HCT116 (cell line): Measurements from ENCODE around the gene HRH2. TPM values are rescaled to one million over a fixed set of nuclear protein-coding genes. Genes with fewer than 3 reads are reported as not detected.

Experiments used
- ATAC-seq: fragments of 200-7000 bp; cut with Tn5 transposase; 2 replicates; pipeline ENCODE4 v1.9.1; 2020; ENCODE audit warnings: mild to moderate bottlenecking, moderate library complexity
- BruUV-seq: library from RNA; stranded (reverse); fragments of 400-500 nt; replicated peaks from 2 replicates; lab custom pipeline; 2021; lab: Mats Ljungman, UMichigan
- CTCF ChIA-PET: fragments of 300-600 bp; sonication (Branson Sonifier 250); formaldehyde crosslinking; loops from one replicate; lab custom pipeline; 2021; ENCODE audit warnings: antibody characterized with exemption; lab: Charles Lee
- POLR2A ChIA-PET: fragments of 300-600, 350-600 bp; sonication (Branson Sonifier 250); formaldehyde crosslinking; loops from one replicate; lab custom pipeline; 2021; ENCODE audit warnings: antibody characterized with exemption; lab: Charles Lee
- RAD21 ChIA-PET, 2 experiments: fragments of 300-600 bp; sonication (Branson Sonifier 250); formaldehyde crosslinking; loops; one replicate each; lab custom pipeline; 2023; ENCODE audit warnings: low total read pairs in 2 of 2; ENCODE audit not compliant: uncharacterized antibody in 2 of 2, unreplicated experiment in 2 of 2, low non-redundant PET in 1 of 2; lab: Charles Lee
- DNase-seq: peaks from one replicate; pipeline ENCODE4 v3.0.0-alpha.2; 2010; ENCODE audit warnings: low read depth, low spot score
- H2AFZ ChIP-seq: fragments of 200-600 bp; shearing (Covaris generic), sonication (generic); 2 replicates; pipeline ENCODE4 v1.6.1; 2017; ENCODE audit warnings: low read depth, mixed run types, mixed read lengths, antibody characterized with exemption, low read length; ENCODE audit not compliant: poor library complexity, severe bottlenecking
- H3K27ac ChIP-seq: 2 replicates; pipeline ENCODE4 v1.5.1; 2012; ENCODE audit warnings: low read depth, low read length
- H3K27me3 ChIP-seq: fragments of 200-600 bp; sonication (generic); 2 replicates; pipeline ENCODE4 v1.6.1; 2016; ENCODE audit warnings: mixed run types, low read length, mixed read lengths; ENCODE audit not compliant: insufficient read depth
- H3K36me3 ChIP-seq, 2 experiments: fragments of 200-500 bp in 1 of 2; fragments of 200-600 bp in 1 of 2; sonication (Bioruptor generic) in 1 of 2; sonication (generic) in 1 of 2; 2 replicates each; pipeline versions ENCODE4 v1.5.1 to v1.6.1; 2014 to 2016; ENCODE audit warnings: low read length in 2 of 2, inconsistent platforms in 1 of 2, mixed read lengths in 1 of 2, mixed run types in 1 of 2; ENCODE audit not compliant: insufficient read depth in 2 of 2, control insufficient read depth in 1 of 2
- H3K4me1 ChIP-seq, 2 experiments: fragments of 200-600 bp in 1 of 2; sonication (generic) in 1 of 2; 2 replicates each; pipeline versions ENCODE4 v1.5.1 to v1.6.1; 2012 to 2017; ENCODE audit warnings: low read length in 2 of 2, inconsistent platforms in 1 of 2, mild to moderate bottlenecking in 1 of 2, mixed read lengths in 1 of 2, mixed run types in 1 of 2, moderate library complexity in 1 of 2; ENCODE audit not compliant: insufficient read depth in 2 of 2, control insufficient read depth in 1 of 2
- H3K4me2 ChIP-seq: fragments of 200-600 bp; sonication (generic); 2 replicates; pipeline ENCODE4 v1.6.1; 2017; ENCODE audit warnings: mixed run types, low read length, mixed read lengths
- H3K4me3 ChIP-seq, 2 experiments: fragments of 200-600 bp in 1 of 2; sonication (generic) in 1 of 2; replicated peaks in 1 of 2; 2 replicates each; pipeline ENCODE4 v1.5.1; 2011 to 2016; ENCODE audit warnings: low read length in 2 of 2, control low read depth in 1 of 2, low read depth in 1 of 2, mild to moderate bottlenecking in 1 of 2, mixed read lengths in 1 of 2, mixed run types in 1 of 2
- H3K79me2 ChIP-seq: fragments of 200-600 bp; sonication (generic); 2 replicates; pipeline ENCODE4 v1.6.1; 2017; ENCODE audit warnings: mild to moderate bottlenecking, mixed run types, low read length, moderate library complexity, mixed read lengths; ENCODE audit not compliant: insufficient read depth
- H3K9ac ChIP-seq: fragments of 200-600 bp; sonication (generic); 2 replicates; pipeline ENCODE4 v1.6.1; 2016; ENCODE audit warnings: low read length, mixed read lengths
- H3K9me2 ChIP-seq: fragments of 200-600 bp; sonication (generic), shearing (Covaris generic); 2 replicates; pipeline ENCODE4 v1.6.1; 2017; ENCODE audit warnings: mixed run types, mild to moderate bottlenecking, moderate library complexity; ENCODE audit not compliant: insufficient read depth
- H3K9me3 ChIP-seq, 2 experiments: fragments of 200-500 bp in 1 of 2; fragments of 200-600 bp in 1 of 2; sonication (Bioruptor generic) in 1 of 2; sonication (generic) in 1 of 2; 2 replicates each; pipeline ENCODE4 v1.6.1; 2014 to 2017; ENCODE audit warnings: low read length in 2 of 2, mixed read lengths in 2 of 2, inconsistent platforms in 1 of 2, low read depth in 1 of 2, mild to moderate bottlenecking in 1 of 2, mixed run types in 1 of 2, moderate library complexity in 1 of 2; ENCODE audit not compliant: control insufficient read depth in 1 of 2, insufficient read depth in 1 of 2
- H4K20me1 ChIP-seq: fragments of 200-600 bp; sonication (generic), shearing (Covaris generic); 2 replicates; pipeline ENCODE4 v1.6.1; 2017; ENCODE audit warnings: mixed run types, mild to moderate bottlenecking, moderate library complexity; ENCODE audit not compliant: insufficient read depth
- CBX3 ChIP-seq: IDR thresholded peaks from 2 replicates; pipeline ENCODE4 v1.6.1; 2012; ENCODE audit warnings: low read depth
- ELF1 ChIP-seq: IDR thresholded peaks from 2 replicates; pipeline ENCODE4 v1.6.1; 2012; ENCODE audit warnings: low read depth, borderline replicate concordance
- EZH2 ChIP-seq: fragments of 200-600 bp; sonication (generic); IDR thresholded peaks from 2 replicates; pipeline ENCODE4 v1.6.1; 2017; ENCODE audit warnings: antibody characterized with exemption, mixed run types
- EZH2phosphoT487 ChIP-seq: fragments of 200-600 bp; IDR thresholded peaks from 2 replicates; pipeline ENCODE4 v1.6.1; 2018; ENCODE audit warnings: antibody characterized with exemption, borderline replicate concordance
- POLR2A ChIP-seq: IDR thresholded peaks from 2 replicates; pipeline ENCODE4 v1.7.0; 2011; ENCODE audit warnings: borderline replicate concordance; ENCODE audit not compliant: insufficient read depth, insufficient read length; ENCODE audit errors: extremely low read depth
- POLR2AphosphoS5 ChIP-seq: IDR thresholded peaks from 2 replicates; pipeline ENCODE4 v1.6.1; 2011; ENCODE audit warnings: mild to moderate bottlenecking, low read depth, low read length, moderate library complexity
- RAD21 ChIP-seq: IDR thresholded peaks from 2 replicates; pipeline ENCODE4 v1.6.1; 2012; ENCODE audit warnings: low read depth, mild to moderate bottlenecking
- SP1 ChIP-seq: IDR thresholded peaks from 2 replicates; pipeline ENCODE4 v1.6.1; 2012; ENCODE audit warnings: low read depth
- intact Hi-C: fragments of 100-400 bp; cut with micrococcal nuclease; formaldehyde crosslinking; loops from 2 replicates; pipeline ENCODE4 v1.10.0; 2022
- total RNA-seq: library from RNA; stranded (reverse); gene quantifications from one replicate; pipeline ENCODE4 v1.2.1, GENCODE V29; 2021; ENCODE audit not compliant: unreplicated experiment
- TF ChIP-seq, protein P1 (sequence below): IDR thresholded peaks from 2 replicates; pipeline ENCODE4 v1.6.1; 2012
- TF ChIP-seq, protein P2 (sequence below), 3 experiments: fragments of 200-600 bp in 1 of 3; sonication (generic) in 1 of 3; IDR thresholded peaks in 2 of 3; conservative IDR thresholded peaks in 1 of 3; 2 replicates each; pipeline ENCODE4 v1.5.1; 2012 to 2017; ENCODE audit warnings: low read depth in 2 of 3, low read length in 2 of 3, antibody characterized with exemption in 1 of 3, borderline replicate concordance in 1 of 3, control low read depth in 1 of 3, mild to moderate bottlenecking in 1 of 3, mixed read lengths in 1 of 3, mixed run types in 1 of 3, moderate library complexity in 1 of 3; ENCODE audit not compliant: insufficient read depth in 1 of 3

Gene HRH2
- total RNA-seq, 1 experiment from 2014 or later, result 0.12 TPM

DNA sequence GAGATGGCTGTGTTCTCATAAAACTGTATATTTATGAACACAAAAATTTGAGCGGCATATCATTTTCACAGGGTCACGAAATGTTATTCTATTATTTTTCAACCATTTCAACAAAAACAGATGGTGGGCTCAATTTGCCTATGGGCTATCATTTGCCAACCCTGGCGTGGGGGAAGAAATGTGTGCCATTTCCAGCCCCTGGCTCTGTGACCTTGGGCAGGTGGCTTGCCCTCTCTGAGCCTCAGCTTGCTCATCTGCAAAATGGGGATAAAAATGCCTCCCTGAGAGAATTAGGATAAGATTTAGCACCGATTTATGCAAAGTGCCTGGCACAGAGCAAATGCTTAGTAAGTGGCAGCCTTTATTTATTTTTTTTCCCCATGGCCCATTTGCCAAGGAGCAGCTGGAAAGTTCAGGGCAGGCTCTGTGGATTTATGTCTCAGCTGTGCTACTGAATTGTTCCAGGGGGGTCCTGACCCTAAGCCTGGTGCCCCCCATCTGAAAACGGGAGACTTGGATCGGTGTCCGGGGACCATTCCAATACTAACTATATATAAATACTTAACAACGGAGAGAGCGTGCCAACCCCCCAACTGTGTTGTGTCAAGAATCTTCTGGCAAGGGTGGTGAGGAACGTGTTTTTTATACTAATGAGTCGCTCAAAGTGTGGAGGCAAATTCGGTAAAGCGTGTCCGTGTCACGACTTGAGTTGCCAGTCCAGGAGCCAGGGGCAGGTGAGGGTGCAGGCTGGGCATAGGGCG is 34.5 kb downstream of the HRH2 start:
- H3K27me3 ChIP-seq, result no peaks in the 10 kb centered on the region
- RAD21 ChIA-PET, result no interaction called here
- no peak for DNase-seq

More for the DNA sequence above, 34.5 kb downstream of the HRH2 start:
- H3K79me2 ChIP-seq, result no peaks in the 10 kb centered on the region
- H3K9me3 ChIP-seq, result no peaks in the 10 kb centered on the region
- BruUV-seq, result no TSS peak
- H3K4me3 ChIP-seq, result no peak overlapping the region
- no peak overlapping the region for H3K9ac ChIP-seq
- no peak overlapping the region for H3K4me2 ChIP-seq
- H3K9me2 ChIP-seq, result no peaks in the 10 kb centered on the region
- intact Hi-C loops, result no loop called here
- POLR2A ChIA-PET, result no interaction called here
- no peaks in the 10 kb centered on the region for H3K36me3 ChIP-seq
- H3K4me1 ChIP-seq, result peaks cover 3 to 14% of the 10 kb centered on the region in 2 experiments; a peak in 3 of 4 replicates
- ATAC-seq, result no peak
- no peaks in the 10 kb centered on the region for H4K20me1 ChIP-seq
- H2AFZ ChIP-seq, result no peak overlapping the region
- CTCF ChIA-PET, result no interaction called here
- H3K27ac ChIP-seq, result no peak overlapping the region
- TF ChIP-seq CBX3, result no peak
- no peak for TF ChIP-seq POLR2A
- no peak for TF ChIP-seq EZH2phosphoT487
- TF ChIP-seq EZH2, result no peak
- no peak for TF ChIP-seq SP1
- no peak for TF ChIP-seq RAD21
- no peak for TF ChIP-seq POLR2AphosphoS5
- TF ChIP-seq ELF1, result no peak
- TF ChIP-seq, protein P1, sequence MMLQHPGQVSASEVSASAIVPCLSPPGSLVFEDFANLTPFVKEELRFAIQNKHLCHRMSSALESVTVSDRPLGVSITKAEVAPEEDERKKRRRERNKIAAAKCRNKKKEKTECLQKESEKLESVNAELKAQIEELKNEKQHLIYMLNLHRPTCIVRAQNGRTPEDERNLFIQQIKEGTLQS, result no peak
- TF ChIP-seq, protein P2, sequence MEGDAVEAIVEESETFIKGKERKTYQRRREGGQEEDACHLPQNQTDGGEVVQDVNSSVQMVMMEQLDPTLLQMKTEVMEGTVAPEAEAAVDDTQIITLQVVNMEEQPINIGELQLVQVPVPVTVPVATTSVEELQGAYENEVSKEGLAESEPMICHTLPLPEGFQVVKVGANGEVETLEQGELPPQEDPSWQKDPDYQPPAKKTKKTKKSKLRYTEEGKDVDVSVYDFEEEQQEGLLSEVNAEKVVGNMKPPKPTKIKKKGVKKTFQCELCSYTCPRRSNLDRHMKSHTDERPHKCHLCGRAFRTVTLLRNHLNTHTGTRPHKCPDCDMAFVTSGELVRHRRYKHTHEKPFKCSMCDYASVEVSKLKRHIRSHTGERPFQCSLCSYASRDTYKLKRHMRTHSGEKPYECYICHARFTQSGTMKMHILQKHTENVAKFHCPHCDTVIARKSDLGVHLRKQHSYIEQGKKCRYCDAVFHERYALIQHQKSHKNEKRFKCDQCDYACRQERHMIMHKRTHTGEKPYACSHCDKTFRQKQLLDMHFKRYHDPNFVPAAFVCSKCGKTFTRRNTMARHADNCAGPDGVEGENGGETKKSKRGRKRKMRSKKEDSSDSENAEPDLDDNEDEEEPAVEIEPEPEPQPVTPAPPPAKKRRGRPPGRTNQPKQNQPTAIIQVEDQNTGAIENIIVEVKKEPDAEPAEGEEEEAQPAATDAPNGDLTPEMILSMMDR (IDR thresholded peaks at IDR 0.05 in 2 of 3, conservative IDR thresholded peaks at IDR 0.05 in 1 of 3; ENCODE audit: borderline replicate concordance in 1 of 3, insufficient read depth in 1 of 3, low read depth in 2 of 3, low read length in 2 of 3), result no peak
